B cell (primary cell): ENCODE data around the gene SHPK. TPM values are rescaled to one million over a fixed set of nuclear protein-coding genes. Genes with fewer than 3 reads are reported as not detected.

Source experiments
- ATAC-seq: fragments of 200-7000 bp; cut with Tn5 transposase; one replicate; pipeline ENCODE4 v1.10.0; 2021; ENCODE audit warnings: low read depth, mild to moderate bottlenecking, moderate number of reproducible peaks, moderate library complexity
- CTCF ChIA-PET: fragments of 350-600 bp; sonication (Branson Sonifier 250); formaldehyde crosslinking; loops from one replicate; lab custom pipeline; 2021; ENCODE audit warnings: antibody characterized with exemption, inconsistent platforms; lab: Charles Lee
- POLR2A ChIA-PET: fragments of 350-600 bp; sonication (Branson Sonifier 250); formaldehyde crosslinking; loops from one replicate; lab custom pipeline; 2021; ENCODE audit warnings: antibody characterized with exemption; lab: Charles Lee
- DNase-seq: peaks from one replicate; pipeline ENCODE4 v3.0.0; 2013
- H2AFZ ChIP-seq: 2 replicates; pipeline ENCODE4 v1.6.1; 2012; ENCODE audit warnings: mild to moderate bottlenecking, low read depth, low read length; ENCODE audit not compliant: insufficient read depth, poor library complexity, severe bottlenecking
- H3K27ac ChIP-seq, 2 donors: 1 replicate in 1 of 2; 2 replicates in 1 of 2; pipeline ENCODE4 v1.5.1; 2012 to 2013; ENCODE audit warnings: low read length in 2 of 2, mild to moderate bottlenecking in 2 of 2, moderate library complexity in 1 of 2
- H3K27me3 ChIP-seq, 4 experiments: fragments of 200-600 bp in 1 of 4; sonication (generic) in 1 of 4; replicated peaks in 1 of 4; 1 replicate in 2 of 4; 2 replicates in 2 of 4; pipeline versions ENCODE4 v1.6.1 to v1.7.0; 2013 to 2016; ENCODE audit warnings: low read length in 3 of 4, mild to moderate bottlenecking in 2 of 4, mixed read lengths in 1 of 4, moderate library complexity in 1 of 4; ENCODE audit not compliant: insufficient read depth in 4 of 4, control insufficient read depth in 3 of 4; ENCODE audit errors: control extremely low read depth in 1 of 4
- H3K36me3 ChIP-seq, 2 experiments: replicated peaks in 1 of 2; 1 replicate in 1 of 2; 2 replicates in 1 of 2; pipeline versions ENCODE4 v1.6.1 to v1.7.1; 2013; ENCODE audit warnings: low read length in 1 of 2; ENCODE audit not compliant: insufficient read depth in 2 of 2, control insufficient read depth in 1 of 2; ENCODE audit errors: control extremely low read depth in 1 of 2, extremely low read depth in 1 of 2
- H3K4me1 ChIP-seq, 2 donors: fragments of 200-600 bp in 1 of 2; sonication (generic) in 1 of 2; 1 replicate in 1 of 2; 2 replicates in 1 of 2; pipeline versions ENCODE4 v1.5.1 to v1.6.1; 2013 to 2017; ENCODE audit warnings: low read length in 2 of 2; ENCODE audit not compliant: control insufficient read depth in 2 of 2, insufficient read depth in 2 of 2
- H3K4me2 ChIP-seq: replicated peaks from 2 replicates; pipeline ENCODE3; 2012; ENCODE audit warnings: mild to moderate bottlenecking, low read depth, low read length; ENCODE audit not compliant: poor library complexity, severe bottlenecking
- H3K4me3 ChIP-seq, 5 experiments: fragments of 200-600 bp in 1 of 5; sonication (generic) in 1 of 5; 1 replicate in 3 of 5; 2 replicates in 2 of 5; pipeline versions ENCODE4 v1.5.1 to v1.7.0; 2011 to 2016; ENCODE audit warnings: low read length in 4 of 5, mild to moderate bottlenecking in 4 of 5, low read depth in 2 of 5, control low read depth in 1 of 5, moderate library complexity in 1 of 5; ENCODE audit not compliant: insufficient read depth in 1 of 5; ENCODE audit errors: control extremely low read depth in 1 of 5, extremely low read depth in 1 of 5
- H3K79me2 ChIP-seq: fragments of 200-600 bp; sonication (generic); one replicate; pipeline ENCODE4 v1.6.0; 2016; ENCODE audit warnings: low read length; ENCODE audit not compliant: control insufficient read depth, insufficient read depth
- H3K9ac ChIP-seq: fragments of 200-600 bp; sonication (generic); 2 replicates; pipeline ENCODE4 v1.6.1; 2017; ENCODE audit warnings: mild to moderate bottlenecking, low read length, moderate library complexity
- H3K9me3 ChIP-seq, 3 donors: one replicate each; pipeline versions ENCODE4 v1.6.1 to v1.7.1; 2013; ENCODE audit warnings: low read length in 2 of 3; ENCODE audit not compliant: control insufficient read depth in 2 of 3, insufficient read depth in 1 of 3; ENCODE audit errors: control extremely low read depth in 1 of 3
- H4K20me1 ChIP-seq: 2 replicates; pipeline ENCODE4 v1.6.0; 2012; ENCODE audit warnings: mild to moderate bottlenecking, low read length; ENCODE audit not compliant: insufficient read depth, control insufficient read depth, poor library complexity, severe bottlenecking
- H3K27ac Mint-ChIP-seq: one replicate; pipeline ENCODE4 v1.8.0; 2021; ENCODE audit warnings: mixed read lengths
- H3K27me3 Mint-ChIP-seq: one replicate; pipeline ENCODE4 v1.8.0; 2021; ENCODE audit warnings: mixed read lengths
- H3K4me1 Mint-ChIP-seq: one replicate; pipeline ENCODE4 v1.8.0; 2021; ENCODE audit warnings: mixed read lengths
- H3K4me3 Mint-ChIP-seq: one replicate; pipeline ENCODE4 v1.8.0; 2021; ENCODE audit warnings: mixed read lengths
- H3K9me3 Mint-ChIP-seq: one replicate; pipeline ENCODE4 v1.8.0; 2022; ENCODE audit warnings: mixed read lengths; ENCODE audit not compliant: insufficient read depth
- EZH2 ChIP-seq: IDR thresholded peaks from 2 replicates; pipeline ENCODE4 v1.6.1; 2012; ENCODE audit warnings: borderline replicate concordance, low read depth, mild to moderate bottlenecking, moderate library complexity, low read length; ENCODE audit not compliant: insufficient read depth, poor library complexity, severe bottlenecking
- WGBS: methylation state at CpG from one replicate; pipeline ENCODE4 v1.1.5; 2013; ENCODE audit warnings: missing lambda C conversion rate; ENCODE audit not compliant: insufficient coverage; 5-methylcytosine and 5-hydroxymethylcytosine counted together
- intact Hi-C: fragments of 100-400 bp; cut with micrococcal nuclease; formaldehyde crosslinking; loops from one replicate; pipeline ENCODE4 v1.10.0; 2022
- polyA plus RNA-seq: library from polyadenylated mRNA; depleted of rRNA; stranded (reverse); fragments of >200 nt; gene quantifications from 2 replicates; pipeline ENCODE4 v1.2.3, GENCODE V29; 2012
- total RNA-seq, 2 donors: library from RNA; stranded (reverse); fragments of 120-200 nt in 1 of 2; gene quantifications; 1 replicate in 1 of 2; 2 replicates in 1 of 2; pipeline versions ENCODE4 v1.2.3 to v1.2.4, GENCODE V29; 2013 to 2022
- TF ChIP-seq, protein P1 (sequence below): fragments of 200-600 bp; IDR thresholded peaks from one replicate; pipeline ENCODE4 v1.8.0; 2022; ENCODE audit warnings: antibody characterized with exemption, mild to moderate bottlenecking

Gene SHPK
- total and polyA plus RNA-seq, 2 donors (not counting 1 experiment from before 2014, with no cell fraction given) = 5.9 to 16.1 TPM

DNA sequence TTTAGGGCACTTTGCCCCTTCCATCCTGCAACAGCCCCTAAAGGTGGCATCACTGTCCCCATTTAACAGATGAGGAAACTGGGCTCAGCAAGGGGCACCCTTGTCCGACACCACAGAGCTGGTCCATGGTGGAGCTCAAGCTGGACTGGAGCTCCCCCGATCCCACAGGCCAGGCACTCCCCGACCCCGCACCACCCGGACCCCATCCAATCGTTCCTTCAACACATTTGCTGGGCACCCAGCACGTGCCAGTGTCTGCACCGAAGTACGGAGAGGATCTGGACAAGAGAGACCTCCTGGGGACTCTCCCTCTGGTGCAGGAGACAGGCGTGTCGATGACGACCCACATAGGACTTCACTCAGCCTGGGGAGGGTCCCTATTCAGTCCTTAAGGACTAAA lies 46.0 kb upstream of the SHPK start:
- no peak overlapping the region for H2AFZ ChIP-seq
- H4K20me1 ChIP-seq = peaks cover 77% of the 10 kb centered on the region
- H3K27me3 Mint-ChIP-seq = no peaks in the 10 kb centered on the region
- DNase-seq (no peak), ATAC-seq (no peak)
- H3K27ac Mint-ChIP-seq = peak overlapping the region; percentile 71
- H3K4me1 Mint-ChIP-seq = peaks cover 44% of the 10 kb centered on the region
- no peak overlapping the region for H3K4me3 ChIP-seq
- H3K9ac ChIP-seq = no peak overlapping the region
- no peak overlapping the region for H3K4me2 ChIP-seq
- WGBS = 95% methylated on average over 11 of the region's 12 CpGs
- peaks cover 0 to 7% (median 0%) of the 10 kb centered on the region in 3 donors for H3K9me3 ChIP-seq
- H3K27me3 ChIP-seq = no peaks in the 10 kb centered on the region
- peaks cover 29% of the 10 kb centered on the region for H3K79me2 ChIP-seq
- H3K4me3 Mint-ChIP-seq = no peak overlapping the region
- H3K27ac ChIP-seq = peak overlapping the region; percentile 36 to 56
- ChIA-PET POLR2A (interaction anchor here (0.6 to 1.5 kb wide), 4 partner anchors 13 to 56 kb away, joined by 4 to 10 read pairs (median 4); no protein-coding TSS in a partner anchor), CTCF (interaction anchor here (0.6 to 5.2 kb wide), 15 partner anchors 11 to 1115 kb away, joined by 3 to 184 read pairs (median 6); partner anchors contain the start of genes NCBP3 and P2RX5)
- TF ChIP-seq, protein P1, sequence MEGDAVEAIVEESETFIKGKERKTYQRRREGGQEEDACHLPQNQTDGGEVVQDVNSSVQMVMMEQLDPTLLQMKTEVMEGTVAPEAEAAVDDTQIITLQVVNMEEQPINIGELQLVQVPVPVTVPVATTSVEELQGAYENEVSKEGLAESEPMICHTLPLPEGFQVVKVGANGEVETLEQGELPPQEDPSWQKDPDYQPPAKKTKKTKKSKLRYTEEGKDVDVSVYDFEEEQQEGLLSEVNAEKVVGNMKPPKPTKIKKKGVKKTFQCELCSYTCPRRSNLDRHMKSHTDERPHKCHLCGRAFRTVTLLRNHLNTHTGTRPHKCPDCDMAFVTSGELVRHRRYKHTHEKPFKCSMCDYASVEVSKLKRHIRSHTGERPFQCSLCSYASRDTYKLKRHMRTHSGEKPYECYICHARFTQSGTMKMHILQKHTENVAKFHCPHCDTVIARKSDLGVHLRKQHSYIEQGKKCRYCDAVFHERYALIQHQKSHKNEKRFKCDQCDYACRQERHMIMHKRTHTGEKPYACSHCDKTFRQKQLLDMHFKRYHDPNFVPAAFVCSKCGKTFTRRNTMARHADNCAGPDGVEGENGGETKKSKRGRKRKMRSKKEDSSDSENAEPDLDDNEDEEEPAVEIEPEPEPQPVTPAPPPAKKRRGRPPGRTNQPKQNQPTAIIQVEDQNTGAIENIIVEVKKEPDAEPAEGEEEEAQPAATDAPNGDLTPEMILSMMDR = no peak
- no peak for TF ChIP-seq EZH2
- intact Hi-C loops = loop anchor here (2.0 kb wide), 5 partner anchors 13 to 145 kb away; partner anchors contain the start of genes EMC6, HASPIN and TAX1BP3
- H3K4me1 ChIP-seq = peaks cover 17 to 47% of the 10 kb centered on the region in 2 donors
- H3K9me3 Mint-ChIP-seq = no peaks in the 10 kb centered on the region
- peaks cover 0 to 68% of the 10 kb centered on the region in 2 experiments for H3K36me3 ChIP-seq

DNA sequence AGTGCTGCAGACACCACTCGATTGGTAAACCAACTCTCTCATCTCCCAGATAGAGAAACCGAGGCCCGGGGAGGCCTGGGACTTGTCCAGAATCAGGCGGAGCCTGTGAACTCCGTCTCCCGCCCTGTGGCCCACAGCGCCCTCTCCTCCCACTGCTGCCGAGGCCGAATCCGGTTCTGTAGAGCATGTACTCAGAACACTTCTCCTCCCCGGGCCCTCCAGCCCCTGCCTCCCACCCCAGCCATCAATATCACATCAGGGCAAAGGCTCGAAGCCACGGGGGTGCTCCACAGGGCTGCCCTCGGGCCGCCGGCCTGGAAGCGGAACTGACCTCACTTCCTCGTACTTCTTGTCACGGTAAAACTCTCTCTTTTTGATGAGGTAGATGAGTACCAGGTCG lies 45.5 kb upstream of the SHPK start:
- Histone ChIP-seq H3K4me3 (no peak overlapping the region), H3K4me2 (no peak overlapping the region), H3K9ac (no peak overlapping the region), H3K36me3 (peaks cover 0 to 70% of the 10 kb centered on the region in 2 experiments), H3K27ac (peak overlapping the region; percentile 36 to 56), H3K9me3 (peaks cover 0 to 7% (median 0%) of the 10 kb centered on the region in 3 donors), H3K4me1 (peaks cover 17 to 47% of the 10 kb centered on the region in 2 donors), H3K27me3 (no peaks in the 10 kb centered on the region), H4K20me1 (peaks cover 79% of the 10 kb centered on the region), H2AFZ (no peak overlapping the region), H3K79me2 (peaks cover 29% of the 10 kb centered on the region)
- ChIA-PET POLR2A (interaction anchor here (0.6 to 1.5 kb wide), 2 partner anchors 13 to 57 kb away, joined by 4 read pairs; no protein-coding TSS in a partner anchor), CTCF (interaction anchor here (1.2 to 5.2 kb wide), 5 partner anchors 11 to 145 kb away, joined by 3 to 184 read pairs (median 38); partner anchors contain the start of gene P2RX5)
- ATAC-seq = no peak
- Mint-ChIP-seq H3K9me3 (no peaks in the 10 kb centered on the region), H3K27me3 (no peaks in the 10 kb centered on the region), H3K4me3 (no peak overlapping the region), H3K4me1 (peaks cover 44% of the 10 kb centered on the region), H3K27ac (peak overlapping the region; percentile 71)
- intact Hi-C loops = no loop called here
- 91% methylated on average over 13 of the region's 20 CpGs for WGBS
- no peak for DNase-seq
- TF ChIP-seq, protein P1 = no peak
- no peak for TF ChIP-seq EZH2
